ENCODE measurements around the gene ARRDC1.

The ARRDC1 gene

DNA sequence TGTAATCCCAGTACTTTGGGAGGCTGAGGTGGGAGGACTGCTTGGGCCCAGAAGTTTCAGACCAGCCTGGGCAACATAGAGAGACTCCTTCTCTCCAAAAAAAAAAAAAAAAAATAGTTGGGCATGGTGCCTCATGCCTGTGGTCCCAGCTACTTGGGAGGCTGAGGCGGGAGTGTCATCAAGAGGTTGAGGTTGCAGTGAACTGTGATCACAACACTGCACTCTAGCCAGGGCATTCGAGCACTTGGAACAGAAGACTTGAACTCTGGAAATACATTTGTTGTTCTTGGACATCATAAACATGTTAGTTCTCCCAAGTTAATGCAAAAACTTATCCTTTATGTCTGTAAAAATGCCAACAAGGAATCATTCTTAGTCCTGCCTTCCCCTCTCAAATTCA lies 42.9 kb downstream of the ARRDC1 start:
- H3K79me2 ChIP-seq (ENCODE audit: insufficient read depth, low read length): peaks cover 63% of the 10 kb centered on the region
- peaks cover 16% of the 10 kb centered on the region for H3K4me1 ChIP-seq (ENCODE audit: insufficient read depth, low read length, severe bottlenecking)
- H3K9ac ChIP-seq (ENCODE audit: low read length): no peak overlapping the region
- H3K9me3 ChIP-seq (ENCODE audit: low read length): no peaks in the 10 kb centered on the region
- H3K9me2 ChIP-seq (ENCODE audit: low read depth, low read length): no peaks in the 10 kb centered on the region
- H3K4me2 ChIP-seq (ENCODE audit: low read length): no peak overlapping the region
- no peaks in the 10 kb centered on the region for H3F3A ChIP-seq (ENCODE audit: insufficient read depth, low read length)
- H3K36me3 ChIP-seq (ENCODE audit: insufficient read depth, low read length): peaks cover 61% of the 10 kb centered on the region
- no peak overlapping the region for H2AFZ ChIP-seq (ENCODE audit: low read length)
- no peaks in the 10 kb centered on the region for H3K27me3 ChIP-seq (ENCODE audit: insufficient read depth, low read length)
- no peak for TF ChIP-seq EZH2 (IDR thresholded peaks at IDR 0.05; ENCODE audit: borderline replicate concordance, low read length)
- TF ChIP-seq, protein P1, sequence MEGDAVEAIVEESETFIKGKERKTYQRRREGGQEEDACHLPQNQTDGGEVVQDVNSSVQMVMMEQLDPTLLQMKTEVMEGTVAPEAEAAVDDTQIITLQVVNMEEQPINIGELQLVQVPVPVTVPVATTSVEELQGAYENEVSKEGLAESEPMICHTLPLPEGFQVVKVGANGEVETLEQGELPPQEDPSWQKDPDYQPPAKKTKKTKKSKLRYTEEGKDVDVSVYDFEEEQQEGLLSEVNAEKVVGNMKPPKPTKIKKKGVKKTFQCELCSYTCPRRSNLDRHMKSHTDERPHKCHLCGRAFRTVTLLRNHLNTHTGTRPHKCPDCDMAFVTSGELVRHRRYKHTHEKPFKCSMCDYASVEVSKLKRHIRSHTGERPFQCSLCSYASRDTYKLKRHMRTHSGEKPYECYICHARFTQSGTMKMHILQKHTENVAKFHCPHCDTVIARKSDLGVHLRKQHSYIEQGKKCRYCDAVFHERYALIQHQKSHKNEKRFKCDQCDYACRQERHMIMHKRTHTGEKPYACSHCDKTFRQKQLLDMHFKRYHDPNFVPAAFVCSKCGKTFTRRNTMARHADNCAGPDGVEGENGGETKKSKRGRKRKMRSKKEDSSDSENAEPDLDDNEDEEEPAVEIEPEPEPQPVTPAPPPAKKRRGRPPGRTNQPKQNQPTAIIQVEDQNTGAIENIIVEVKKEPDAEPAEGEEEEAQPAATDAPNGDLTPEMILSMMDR (IDR thresholded peaks at IDR 0.05; ENCODE audit: low read length): no peak
- no peak overlapping the region for H3K27ac ChIP-seq (ENCODE audit: low read depth, low read length, poor library complexity, severe bottlenecking)
- no peaks in the 10 kb centered on the region for H4K20me1 ChIP-seq (ENCODE audit: insufficient read depth, low read length)
- H3K4me3 ChIP-seq (ENCODE audit: low read depth, low read length, poor library complexity, severe bottlenecking): no peak overlapping the region

GRCh38 chr9:137649553-137649952 lies 44.1 kb downstream of the ARRDC1 start:
- Histone ChIP-seq H3K27me3 (ENCODE audit: insufficient read depth, low read length) (no peaks in the 10 kb centered on the region), H3F3A (ENCODE audit: insufficient read depth, low read length) (no peaks in the 10 kb centered on the region), H3K9me2 (ENCODE audit: low read depth, low read length) (no peaks in the 10 kb centered on the region), H3K27ac (ENCODE audit: low read depth, low read length, poor library complexity, severe bottlenecking) (peak overlapping the region; percentile 10), H2AFZ (ENCODE audit: low read length) (no peak overlapping the region), H4K20me1 (ENCODE audit: insufficient read depth, low read length) (no peaks in the 10 kb centered on the region), H3K9ac (ENCODE audit: low read length) (no peak overlapping the region), H3K4me3 (ENCODE audit: low read depth, low read length, poor library complexity, severe bottlenecking) (no peak overlapping the region), H3K9me3 (ENCODE audit: low read length) (no peaks in the 10 kb centered on the region), H3K36me3 (ENCODE audit: insufficient read depth, low read length) (peaks cover 53% of the 10 kb centered on the region), H3K4me1 (ENCODE audit: insufficient read depth, low read length, severe bottlenecking) (peaks cover 16% of the 10 kb centered on the region), H3K4me2 (ENCODE audit: low read length) (no peak overlapping the region), H3K79me2 (ENCODE audit: insufficient read depth, low read length) (peaks cover 56% of the 10 kb centered on the region)
- TF ChIP-seq, protein P1 (IDR thresholded peaks at IDR 0.05; ENCODE audit: low read length): no peak
- TF ChIP-seq EZH2 (IDR thresholded peaks at IDR 0.05; ENCODE audit: borderline replicate concordance, low read length): no peak

DNA sequence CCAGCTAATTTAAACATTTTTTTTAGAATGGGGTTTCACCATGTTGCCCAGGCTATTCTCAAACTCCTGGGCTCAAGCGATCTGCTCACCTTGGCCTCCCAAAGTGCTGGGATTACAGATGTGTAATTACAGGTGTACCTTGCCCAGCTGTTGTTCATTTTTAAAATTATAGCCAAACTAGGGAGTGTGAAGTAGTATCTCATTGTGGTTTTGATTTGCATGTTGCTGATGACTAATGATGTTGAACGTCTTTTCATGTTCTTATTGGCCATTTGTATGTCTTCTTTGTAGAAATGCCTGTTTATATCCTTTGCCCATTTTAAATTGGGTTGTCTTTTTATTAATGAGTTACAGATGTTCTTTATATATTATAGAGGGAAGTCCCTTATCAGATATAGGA lies 44.8 kb downstream of the ARRDC1 start:
- H4K20me1 ChIP-seq (ENCODE audit: insufficient read depth, low read length): no peaks in the 10 kb centered on the region
- no peak overlapping the region for H2AFZ ChIP-seq (ENCODE audit: low read length)
- peaks cover 16% of the 10 kb centered on the region for H3K4me1 ChIP-seq (ENCODE audit: insufficient read depth, low read length, severe bottlenecking)
- H3K4me2 ChIP-seq (ENCODE audit: low read length): no peak overlapping the region
- no peaks in the 10 kb centered on the region for H3K27me3 ChIP-seq (ENCODE audit: insufficient read depth, low read length)
- no peak overlapping the region for H3K4me3 ChIP-seq (ENCODE audit: low read depth, low read length, poor library complexity, severe bottlenecking)
- H3K79me2 ChIP-seq (ENCODE audit: insufficient read depth, low read length): peaks cover 52% of the 10 kb centered on the region
- no peaks in the 10 kb centered on the region for H3K9me3 ChIP-seq (ENCODE audit: low read length)
- no peak for TF ChIP-seq EZH2 (IDR thresholded peaks at IDR 0.05; ENCODE audit: borderline replicate concordance, low read length)
- TF ChIP-seq, protein P1 (IDR thresholded peaks at IDR 0.05; ENCODE audit: low read length): no peak
- no peaks in the 10 kb centered on the region for H3F3A ChIP-seq (ENCODE audit: insufficient read depth, low read length)
- H3K9ac ChIP-seq (ENCODE audit: low read length): no peak overlapping the region
- H3K9me2 ChIP-seq (ENCODE audit: low read depth, low read length): no peaks in the 10 kb centered on the region
- H3K27ac ChIP-seq (ENCODE audit: low read depth, low read length, poor library complexity, severe bottlenecking): peak overlapping the region; percentile 42
- peaks cover 53% of the 10 kb centered on the region for H3K36me3 ChIP-seq (ENCODE audit: insufficient read depth, low read length)
